ENCODE measurements around the gene ZCWPW1.

GRCh38 chr7:100428967-100429636, 599 bp upstream of the ZCWPW1 start:
- TF ChIP-seq, protein P1, sequence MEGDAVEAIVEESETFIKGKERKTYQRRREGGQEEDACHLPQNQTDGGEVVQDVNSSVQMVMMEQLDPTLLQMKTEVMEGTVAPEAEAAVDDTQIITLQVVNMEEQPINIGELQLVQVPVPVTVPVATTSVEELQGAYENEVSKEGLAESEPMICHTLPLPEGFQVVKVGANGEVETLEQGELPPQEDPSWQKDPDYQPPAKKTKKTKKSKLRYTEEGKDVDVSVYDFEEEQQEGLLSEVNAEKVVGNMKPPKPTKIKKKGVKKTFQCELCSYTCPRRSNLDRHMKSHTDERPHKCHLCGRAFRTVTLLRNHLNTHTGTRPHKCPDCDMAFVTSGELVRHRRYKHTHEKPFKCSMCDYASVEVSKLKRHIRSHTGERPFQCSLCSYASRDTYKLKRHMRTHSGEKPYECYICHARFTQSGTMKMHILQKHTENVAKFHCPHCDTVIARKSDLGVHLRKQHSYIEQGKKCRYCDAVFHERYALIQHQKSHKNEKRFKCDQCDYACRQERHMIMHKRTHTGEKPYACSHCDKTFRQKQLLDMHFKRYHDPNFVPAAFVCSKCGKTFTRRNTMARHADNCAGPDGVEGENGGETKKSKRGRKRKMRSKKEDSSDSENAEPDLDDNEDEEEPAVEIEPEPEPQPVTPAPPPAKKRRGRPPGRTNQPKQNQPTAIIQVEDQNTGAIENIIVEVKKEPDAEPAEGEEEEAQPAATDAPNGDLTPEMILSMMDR (IDR thresholded peaks at IDR 0.05; ENCODE audit: low read length), result no peak
- TF ChIP-seq EZH2 (IDR thresholded peaks at IDR 0.05; ENCODE audit: borderline replicate concordance, low read length), result no peak
